HG02970 (cell line): ENCODE results near the gene XPR1.
"Not testable (repeated sequence)": the region's sequence is repeated elsewhere in the genome, so short reads cannot be mapped to it uniquely, and the experiment has no call there.

Experiments
- ATAC-seq: cut with Tn5 transposase; IDR thresholded peaks from one replicate; pipeline ENCODE4 v1.9.1; 2021; ENCODE audit warnings: mild to moderate bottlenecking, moderate library complexity, moderate number of reproducible peaks; ENCODE audit not compliant: unreplicated experiment, low FRiP score

The XPR1 gene

GRCh38 chr1:180777072-180777689, 145.4 kb downstream of the XPR1 start:
- ATAC-seq, result no peak

GRCh38 chr1:180778782-180779398, 147.1 kb downstream of the XPR1 start:
- ATAC-seq, result no peak

- no peak for ATAC-seq
Measured at GRCh38 chr1:180779584-180779983, 147.8 kb downstream of the XPR1 start.

- ATAC-seq, result no peak
Measured at GRCh38 chr1:180781718-180782117, 149.9 kb downstream of the XPR1 start.

- ATAC-seq, result no peak
Measured at GRCh38 chr1:180785291-180785690, 153.5 kb downstream of the XPR1 start.

- ATAC-seq, result no peak
Measured at GRCh38 chr1:180785887-180786286, 154.1 kb downstream of the XPR1 start.

GRCh38 chr1:180786624-180787023, 154.8 kb downstream of the XPR1 start:
- no peak for ATAC-seq

- ATAC-seq, result no peak
Measured at GRCh38 chr1:180787628-180788307, 155.9 kb downstream of the XPR1 start.

GRCh38 chr1:180789460-180789859, 157.6 kb downstream of the XPR1 start:
- ATAC-seq, result no peak

- ATAC-seq, result not testable (repeated sequence)
Measured at GRCh38 chr1:180791152-180791551, 159.3 kb downstream of the XPR1 start.

- ATAC-seq, result no peak
Measured at GRCh38 chr1:180791806-180792205, 160.0 kb downstream of the XPR1 start.

GRCh38 chr1:180793451-180793850, 161.6 kb downstream of the XPR1 start:
- ATAC-seq, result no peak

GRCh38 chr1:180796897-180797640, 165.2 kb downstream of the XPR1 start:
- no peak for ATAC-seq

- ATAC-seq, result no peak
Measured at GRCh38 chr1:180800945-180801344, 169.1 kb downstream of the XPR1 start.

- no peak for ATAC-seq
Measured at GRCh38 chr1:180802813-180803212, 171.0 kb downstream of the XPR1 start.

- ATAC-seq, result no peak
Measured at GRCh38 chr1:180805316-180805715, 173.5 kb downstream of the XPR1 start.

- no peak for ATAC-seq
Measured at GRCh38 chr1:180811298-180811697, 179.5 kb downstream of the XPR1 start.

- no peak for ATAC-seq
Measured at GRCh38 chr1:180811886-180812285, 180.1 kb downstream of the XPR1 start.

- ATAC-seq, result no peak
Measured at GRCh38 chr1:180814258-180814657, 182.4 kb downstream of the XPR1 start.

- no peak for ATAC-seq
Measured at GRCh38 chr1:180815188-180815587, 183.4 kb downstream of the XPR1 start.

GRCh38 chr1:180816132-180816531, 184.3 kb downstream of the XPR1 start:
- no peak for ATAC-seq
